ENCODE measurements around the gene MITF.
"Not testable (repeated sequence)": the region's sequence is repeated elsewhere in the genome, so short reads cannot be mapped to it uniquely, and the experiment has no call there.

Gene MITF

GRCh38 chr3:69888943-69889315, 149.7 kb downstream of the MITF start:
- H3K4me3 ChIP-seq (ENCODE audit: low read depth, low read length), result no peak overlapping the region
- DNase-seq (ENCODE audit: low read depth), result no peak

GRCh38 chr3:69890084-69890483, 150.8 kb downstream of the MITF start:
- no peak for DNase-seq (ENCODE audit: low read depth)
- no peak overlapping the region for H3K4me3 ChIP-seq (ENCODE audit: low read depth, low read length)

DNA sequence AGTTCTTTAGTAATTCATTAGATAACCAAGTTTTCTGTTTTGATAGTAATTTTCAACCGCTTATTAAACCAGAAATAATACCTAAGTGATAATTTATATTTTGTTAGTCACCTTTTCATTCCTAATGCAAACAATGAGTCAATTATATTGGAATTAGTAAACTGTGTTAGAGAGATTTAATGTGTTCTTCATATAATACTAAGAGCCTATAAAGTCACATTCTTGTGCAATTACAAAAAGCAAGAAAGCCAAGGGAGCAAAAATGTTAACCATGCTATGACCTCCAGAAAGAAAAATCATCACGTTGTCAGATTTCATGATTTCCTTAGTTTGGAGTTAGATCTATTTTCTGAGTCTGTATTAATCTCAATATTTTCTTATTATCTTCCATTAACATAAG, 151.4 kb downstream of the MITF start:
- DNase-seq (ENCODE audit: low read depth), result no peak
- H3K4me3 ChIP-seq (ENCODE audit: low read depth, low read length), result no peak overlapping the region

DNA sequence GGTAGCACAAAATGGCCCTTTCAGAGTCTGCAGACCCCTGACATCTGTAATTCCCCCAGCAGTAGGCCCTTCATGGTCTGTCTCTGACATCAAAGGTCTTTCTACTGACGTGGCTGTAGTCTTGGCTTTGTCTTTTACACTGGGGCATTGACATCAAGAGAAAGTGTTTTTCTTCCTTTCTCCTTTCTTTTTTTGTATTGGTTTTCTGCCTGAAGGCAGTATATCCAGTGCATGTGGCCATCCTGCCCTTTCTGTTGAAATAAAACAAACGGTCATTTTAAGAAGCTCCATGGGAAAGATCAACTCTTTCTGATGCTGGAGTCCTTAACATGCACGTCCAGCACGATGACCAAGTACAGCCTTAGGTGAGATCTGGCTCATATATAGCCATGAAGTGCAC, 153.4 kb downstream of the MITF start:
- H3K4me3 ChIP-seq (ENCODE audit: low read depth, low read length), result no peak overlapping the region
- DNase-seq (ENCODE audit: low read depth), result no peak

DNA sequence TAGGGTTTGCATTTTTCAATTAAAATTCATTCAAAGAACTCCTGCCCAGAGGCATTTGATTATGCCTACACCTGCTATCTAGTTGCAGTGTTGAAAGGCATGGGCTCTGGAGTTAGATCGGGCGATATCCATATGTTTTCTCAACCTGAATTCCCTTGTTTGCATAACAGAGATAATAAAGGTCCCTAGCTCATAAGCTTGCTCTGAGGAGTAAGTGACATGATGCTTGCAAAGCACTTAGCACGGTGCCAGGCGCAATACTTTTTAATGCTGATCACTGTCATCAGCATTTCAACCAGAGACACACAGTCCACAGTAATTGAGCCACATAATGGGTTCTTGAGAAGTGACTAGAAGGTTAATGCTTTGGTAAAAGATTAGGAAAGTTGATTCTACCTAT, 154.0 kb downstream of the MITF start:
- H3K4me3 ChIP-seq (ENCODE audit: low read depth, low read length), result no peak overlapping the region
- DNase-seq (ENCODE audit: low read depth), result no peak

- no peak overlapping the region for H3K4me3 ChIP-seq (ENCODE audit: low read depth, low read length)
Observed at GRCh38 chr3:69896095-69896494, 156.8 kb downstream of the MITF start.

DNA sequence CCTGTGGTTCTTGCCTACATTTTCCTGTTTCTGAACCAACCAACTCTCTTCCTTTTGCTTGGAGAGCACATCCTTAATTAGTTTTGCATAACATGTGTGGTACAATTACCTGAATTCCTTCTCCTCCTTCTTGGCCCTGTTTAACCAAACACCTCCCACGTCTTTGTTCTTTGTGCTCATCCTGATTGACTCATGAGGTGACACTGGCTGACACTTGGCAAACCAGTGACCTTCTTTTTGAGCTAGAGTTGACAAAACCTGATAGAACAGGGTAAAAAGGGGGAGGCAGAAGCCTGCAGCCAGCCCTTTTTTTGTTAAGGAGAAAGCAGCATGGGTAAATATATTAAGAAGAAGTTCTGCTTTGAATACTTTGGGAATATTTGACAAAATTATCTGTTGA, 161.1 kb downstream of the MITF start:
- no peak overlapping the region for H3K4me3 ChIP-seq (ENCODE audit: low read depth, low read length)
- DNase-seq (ENCODE audit: low read depth), result no peak

More at GRCh38 chr3:69896095-69896494, 156.8 kb downstream of the MITF start:
- DNase-seq (ENCODE audit: low read depth), result no peak

DNA sequence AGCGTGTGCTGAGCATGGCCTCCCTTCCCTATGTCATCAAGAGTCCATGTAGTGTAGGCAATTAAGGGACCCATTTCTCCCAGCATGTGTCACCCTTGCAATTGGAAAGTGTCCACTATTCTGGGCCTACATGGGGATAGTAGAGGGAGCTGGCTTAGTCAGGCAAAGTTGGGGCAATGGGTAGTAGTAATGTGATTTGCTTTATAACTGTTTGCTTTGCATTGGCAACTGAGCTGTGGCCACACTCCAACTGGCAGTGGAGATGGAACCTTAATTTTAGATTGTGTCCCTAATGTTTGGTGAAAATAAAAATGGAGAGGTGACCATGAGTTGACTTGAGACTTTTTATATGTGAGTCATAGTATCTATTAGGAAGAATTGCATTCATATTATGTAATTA, 162.5 kb downstream of the MITF start:
- no peak for DNase-seq (ENCODE audit: low read depth)
- H3K4me3 ChIP-seq (ENCODE audit: low read depth, low read length), result no peak overlapping the region

- no peak overlapping the region for H3K4me3 ChIP-seq (ENCODE audit: low read depth, low read length)
- no peak for DNase-seq (ENCODE audit: low read depth)
Observed at GRCh38 chr3:69902386-69902785, 163.1 kb downstream of the MITF start.

GRCh38 chr3:69906351-69906966, 167.2 kb downstream of the MITF start:
- DNase-seq (ENCODE audit: low read depth), result no peak

DNA sequence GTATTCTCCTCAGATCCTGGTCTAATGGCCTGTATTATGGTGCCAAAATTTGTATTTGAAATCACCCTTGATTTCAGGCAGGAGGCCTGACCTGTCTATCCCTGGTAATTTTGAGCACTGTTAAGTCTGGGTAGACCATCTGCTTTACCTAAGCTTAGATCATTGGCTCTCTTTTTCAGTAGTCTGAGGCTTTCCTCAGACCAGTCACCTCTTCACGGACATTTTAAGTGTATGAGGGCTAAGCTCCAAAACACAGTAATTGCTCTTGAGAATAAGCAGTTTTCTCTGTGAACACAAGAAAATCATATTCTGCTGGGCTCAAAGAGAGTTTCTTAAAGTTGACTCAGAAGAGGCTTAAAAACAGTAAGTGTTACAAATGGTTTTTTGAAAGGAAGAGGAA, 168.3 kb downstream of the MITF start:
- no peak for DNase-seq (ENCODE audit: low read depth)
- no peak overlapping the region for H3K4me3 ChIP-seq (ENCODE audit: low read depth, low read length)

More at GRCh38 chr3:69906351-69906966, 167.2 kb downstream of the MITF start:
- no peak overlapping the region for H3K4me3 ChIP-seq (ENCODE audit: low read depth, low read length)

DNA sequence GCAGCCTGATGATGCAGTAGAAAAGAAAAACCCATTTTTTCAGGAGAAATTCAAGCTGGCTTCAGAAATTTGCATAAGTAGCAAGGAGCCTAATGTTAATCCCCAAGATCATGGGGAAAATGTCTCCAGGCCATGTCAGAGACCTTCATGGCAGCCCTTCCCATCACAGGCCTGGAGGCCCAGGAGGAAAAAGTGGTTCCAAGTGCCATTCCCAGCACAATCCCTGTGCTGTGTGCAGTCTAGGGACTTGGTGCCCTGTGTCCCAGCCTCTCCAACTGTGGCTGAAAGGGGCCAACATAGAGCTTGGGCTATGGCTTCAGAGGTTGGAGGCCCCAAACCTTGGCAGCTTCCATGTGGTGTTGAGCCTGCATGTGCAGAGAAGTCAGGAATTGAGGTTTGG, 170.6 kb downstream of the MITF start:
- DNase-seq (ENCODE audit: low read depth); H3K4me3 ChIP-seq (ENCODE audit: low read depth, low read length): not testable (repeated sequence)

- no peak for DNase-seq (ENCODE audit: low read depth)
- no peak overlapping the region for H3K4me3 ChIP-seq (ENCODE audit: low read depth, low read length)
Observed at GRCh38 chr3:69913422-69913821, 174.2 kb downstream of the MITF start.

DNA sequence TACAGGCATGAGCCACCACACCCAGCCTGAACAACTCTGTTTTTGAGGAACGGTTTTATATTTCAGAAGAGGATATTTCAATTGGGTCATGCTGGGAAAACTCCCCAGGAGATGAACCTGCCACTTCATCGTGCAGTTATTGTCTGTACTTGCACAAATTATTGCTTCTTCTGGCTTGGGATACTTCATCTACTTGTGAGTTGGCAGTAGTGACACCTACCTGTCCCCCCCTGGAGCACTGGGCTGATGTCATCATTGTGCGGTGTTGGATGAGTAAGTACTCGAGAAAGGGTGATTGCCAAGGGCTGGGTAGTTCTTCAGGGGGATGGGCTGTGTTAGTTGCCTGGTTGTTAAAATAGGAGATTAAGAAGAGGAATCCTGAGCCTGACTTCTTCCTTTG, 175.1 kb downstream of the MITF start:
- no peak for DNase-seq (ENCODE audit: low read depth)
- H3K4me3 ChIP-seq (ENCODE audit: low read depth, low read length), result no peak overlapping the region

DNA sequence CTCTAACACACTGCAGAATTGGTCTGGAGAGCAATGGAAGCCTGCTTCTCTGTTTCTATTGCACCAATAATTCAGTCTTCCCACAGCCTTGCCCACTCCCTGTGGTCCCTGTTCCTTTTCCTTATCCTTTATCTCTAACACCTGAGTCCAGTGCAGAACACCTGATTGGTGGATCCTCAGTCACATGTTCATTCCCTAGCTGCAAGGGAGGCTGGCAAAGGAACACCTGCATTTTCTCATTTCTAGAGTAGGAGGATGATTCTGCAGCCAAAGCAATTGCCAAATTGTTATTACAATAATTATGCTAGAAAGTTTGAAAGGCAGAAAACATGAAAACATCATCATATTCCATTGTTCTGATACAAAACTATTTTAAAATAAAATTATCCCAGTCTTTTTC, 176.5 kb downstream of the MITF start:
- DNase-seq (ENCODE audit: low read depth), result no peak

GRCh38 chr3:69920009-69920408, 180.7 kb downstream of the MITF start:
- DNase-seq (ENCODE audit: low read depth), result not testable (repeated sequence)

More for the DNA sequence above, 176.5 kb downstream of the MITF start:
- no peak overlapping the region for H3K4me3 ChIP-seq (ENCODE audit: low read depth, low read length)

DNA sequence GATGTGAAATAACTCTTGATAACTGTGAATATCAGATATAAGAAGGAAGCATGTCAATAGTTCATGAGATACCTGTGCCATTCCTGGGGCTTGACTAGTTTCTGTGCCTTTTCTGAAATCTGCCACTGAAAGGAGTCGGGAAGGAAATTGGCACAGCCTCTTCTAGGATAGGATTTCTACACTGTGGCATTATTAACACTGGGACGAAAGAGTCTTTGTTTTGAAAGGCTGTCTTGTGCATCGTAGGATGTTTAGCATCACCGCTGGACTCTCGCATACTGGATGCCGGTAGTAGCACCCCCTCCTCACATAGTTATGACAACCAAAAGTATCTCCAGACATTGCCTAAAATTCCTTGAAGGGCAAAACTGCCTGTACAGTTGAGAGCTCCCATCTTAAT, 182.4 kb downstream of the MITF start:
- no peak for DNase-seq (ENCODE audit: low read depth)
- no peak overlapping the region for H3K4me3 ChIP-seq (ENCODE audit: low read depth, low read length)

More at GRCh38 chr3:69920009-69920408, 180.7 kb downstream of the MITF start:
- H3K4me3 ChIP-seq (ENCODE audit: low read depth, low read length), result not testable (repeated sequence)

DNA sequence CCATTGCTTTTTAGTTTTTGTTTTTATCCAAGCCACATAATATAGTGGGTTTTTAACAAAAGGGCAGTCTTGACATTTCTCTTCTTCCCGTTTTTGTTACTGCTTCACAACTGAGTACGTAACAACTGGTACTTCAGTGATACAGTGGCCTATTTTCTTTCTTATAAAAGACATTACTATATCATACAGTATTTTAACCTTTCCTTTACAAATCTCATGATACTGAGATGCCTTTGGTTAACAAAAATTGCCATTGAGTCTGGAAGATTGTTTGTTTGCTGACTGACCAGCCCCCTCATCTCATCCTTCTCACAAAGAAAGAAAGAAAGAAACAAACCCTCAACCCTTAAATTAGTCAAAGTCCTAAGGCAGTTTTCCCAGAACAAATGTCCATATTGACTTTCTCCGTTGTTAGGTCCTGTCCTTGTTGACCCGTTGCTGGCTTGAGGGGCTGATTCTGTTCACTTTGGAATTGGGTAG, 183.3 kb downstream of the MITF start:
- no peak overlapping the region for H3K4me3 ChIP-seq (ENCODE audit: low read depth, low read length)
- no peak for DNase-seq (ENCODE audit: low read depth)

- H3K4me3 ChIP-seq (ENCODE audit: low read depth, low read length), result no peak overlapping the region
- no peak for DNase-seq (ENCODE audit: low read depth)
Observed at GRCh38 chr3:69925506-69925905, 186.2 kb downstream of the MITF start.

DNA sequence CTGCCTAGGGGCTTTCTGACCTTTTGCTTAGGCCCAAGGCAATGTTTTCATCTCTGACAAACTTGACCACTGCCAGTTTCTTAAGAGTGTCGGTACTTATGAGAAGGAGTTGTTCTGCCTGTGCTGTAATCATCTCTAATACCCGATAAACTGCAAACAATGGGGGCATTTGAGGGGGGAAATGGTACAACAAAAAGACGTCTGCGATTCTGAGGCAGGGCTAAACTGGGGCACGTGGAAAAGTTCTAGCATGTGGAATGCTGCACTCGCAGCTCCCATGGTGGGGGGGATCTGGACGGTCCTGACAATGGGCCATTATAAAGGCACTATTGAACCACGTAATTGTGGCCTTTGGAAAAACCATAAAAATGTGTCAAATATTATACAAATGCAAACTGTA, 187.1 kb downstream of the MITF start:
- H3K4me3 ChIP-seq (ENCODE audit: low read depth, low read length), result no peak overlapping the region
- DNase-seq (ENCODE audit: low read depth), result no peak

- no peak for DNase-seq (ENCODE audit: low read depth)
- H3K4me3 ChIP-seq (ENCODE audit: low read depth, low read length), result no peak overlapping the region
Observed at GRCh38 chr3:69927571-69927970, 188.3 kb downstream of the MITF start.

DNA sequence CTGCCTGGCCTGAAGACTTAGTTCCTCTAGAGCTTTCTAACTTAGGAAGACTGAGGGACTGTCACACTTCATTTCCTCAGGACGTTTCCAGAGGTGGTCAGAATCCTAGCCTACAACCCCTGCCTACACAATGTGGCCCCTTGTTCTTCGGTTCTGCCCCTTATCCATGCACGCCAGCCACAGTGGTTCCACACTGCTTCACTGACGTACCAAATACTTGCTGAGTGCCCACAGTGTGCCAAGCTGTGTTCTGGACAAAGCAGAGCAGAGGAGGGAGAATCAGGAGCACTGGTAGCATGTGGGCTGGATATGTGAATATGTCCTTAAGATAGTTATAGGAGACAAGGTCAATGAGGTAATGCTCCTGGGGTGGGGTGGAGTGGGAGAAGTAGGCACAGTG, 189.8 kb downstream of the MITF start:
- no peak overlapping the region for H3K4me3 ChIP-seq (ENCODE audit: low read depth, low read length)
- no peak for DNase-seq (ENCODE audit: low read depth)

All from skeletal muscle cell (primary cell).